AG04449 (cell line): ENCODE results near the gene HOXD12.

Experiments
- CTCF ChIA-PET: fragments of 350-600 bp; formaldehyde crosslinking; extraction: SDS; loops from one replicate; lab custom pipeline; 2021; ENCODE audit warnings: antibody characterized with exemption; lab: Yijun Ruan, JAX
- POLR2A ChIA-PET: fragments of 400-600, 350-600 bp; formaldehyde crosslinking; extraction: SDS; loops from one replicate; lab custom pipeline; 2020; ENCODE audit warnings: antibody characterized with exemption, inconsistent platforms; lab: Yijun Ruan, JAX
- DNase-seq: peaks from one replicate; pipeline ENCODE4 v3.0.0-alpha.2; 2010; ENCODE audit warnings: low read depth, low spot score
- H3K4me3 ChIP-seq: 2 replicates; pipeline ENCODE4 v1.5.1; 2011; ENCODE audit warnings: low read depth, mild to moderate bottlenecking, control low read depth, low read length
- TF ChIP-seq, protein P1 (sequence below): IDR thresholded peaks from one replicate; pipeline ENCODE4 v1.5.1; 2011; ENCODE audit warnings: mild to moderate bottlenecking, moderate library complexity, low read length, control low read depth, inconsistent platforms; ENCODE audit not compliant: insufficient read depth; ENCODE audit errors: missing control alignments

The HOXD12 gene

DNA sequence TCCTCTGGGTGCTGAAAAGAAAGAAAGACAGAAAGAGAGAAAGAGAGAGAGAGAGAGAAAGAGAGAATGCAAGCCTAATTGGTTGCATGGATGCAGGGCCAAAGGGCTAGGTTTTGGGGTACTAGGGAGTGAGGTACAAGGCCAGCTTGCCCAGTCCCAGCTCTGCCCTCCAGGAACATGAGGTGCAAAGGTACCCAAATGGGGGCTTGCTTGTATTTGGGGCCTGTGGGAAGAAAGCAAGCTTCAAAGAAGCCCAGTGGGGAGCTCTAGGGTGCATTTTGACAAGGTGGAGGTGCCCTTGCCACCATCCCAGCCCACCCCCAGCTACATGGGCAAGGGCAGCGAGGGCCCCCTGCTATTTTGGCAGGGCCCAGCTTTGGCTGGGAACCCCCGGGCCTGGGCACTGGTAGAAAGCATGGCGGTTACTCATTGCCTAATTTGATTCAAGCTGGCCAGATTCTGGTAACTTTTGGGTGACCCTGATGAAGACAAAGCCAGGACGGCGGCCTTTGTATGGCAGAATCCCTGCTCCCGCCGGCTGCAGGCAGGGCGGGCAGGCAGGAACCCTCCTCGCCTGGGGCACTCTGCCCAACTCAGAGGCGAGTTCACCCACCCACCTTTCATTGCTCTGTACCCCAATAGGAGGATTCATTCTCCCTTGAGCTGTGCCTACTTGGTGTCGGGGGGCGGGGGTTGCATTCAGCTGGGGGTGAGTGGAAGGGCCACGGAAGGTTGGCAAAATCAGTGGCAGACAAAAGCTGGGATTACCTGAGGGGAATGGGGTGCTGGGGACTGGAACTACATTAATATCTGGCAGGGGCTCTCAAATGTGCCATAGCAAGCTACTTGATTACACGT is 51.2 kb downstream of the HOXD12 start:
- CTCF ChIA-PET: interaction anchor here (0.7 to 16.2 kb wide), 10 partner anchors 9 to 503 kb away, joined by 3 to 190 read pairs (median 4); no protein-coding TSS in a partner anchor
- no peak for DNase-seq
- TF ChIP-seq, protein P1, sequence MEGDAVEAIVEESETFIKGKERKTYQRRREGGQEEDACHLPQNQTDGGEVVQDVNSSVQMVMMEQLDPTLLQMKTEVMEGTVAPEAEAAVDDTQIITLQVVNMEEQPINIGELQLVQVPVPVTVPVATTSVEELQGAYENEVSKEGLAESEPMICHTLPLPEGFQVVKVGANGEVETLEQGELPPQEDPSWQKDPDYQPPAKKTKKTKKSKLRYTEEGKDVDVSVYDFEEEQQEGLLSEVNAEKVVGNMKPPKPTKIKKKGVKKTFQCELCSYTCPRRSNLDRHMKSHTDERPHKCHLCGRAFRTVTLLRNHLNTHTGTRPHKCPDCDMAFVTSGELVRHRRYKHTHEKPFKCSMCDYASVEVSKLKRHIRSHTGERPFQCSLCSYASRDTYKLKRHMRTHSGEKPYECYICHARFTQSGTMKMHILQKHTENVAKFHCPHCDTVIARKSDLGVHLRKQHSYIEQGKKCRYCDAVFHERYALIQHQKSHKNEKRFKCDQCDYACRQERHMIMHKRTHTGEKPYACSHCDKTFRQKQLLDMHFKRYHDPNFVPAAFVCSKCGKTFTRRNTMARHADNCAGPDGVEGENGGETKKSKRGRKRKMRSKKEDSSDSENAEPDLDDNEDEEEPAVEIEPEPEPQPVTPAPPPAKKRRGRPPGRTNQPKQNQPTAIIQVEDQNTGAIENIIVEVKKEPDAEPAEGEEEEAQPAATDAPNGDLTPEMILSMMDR: no peak
- no peak overlapping the region for H3K4me3 ChIP-seq
- POLR2A ChIA-PET: interaction anchor here (1.2 kb wide), 1 partner anchor 11 kb away, joined by 5 read pairs; no protein-coding TSS in a partner anchor

DNA sequence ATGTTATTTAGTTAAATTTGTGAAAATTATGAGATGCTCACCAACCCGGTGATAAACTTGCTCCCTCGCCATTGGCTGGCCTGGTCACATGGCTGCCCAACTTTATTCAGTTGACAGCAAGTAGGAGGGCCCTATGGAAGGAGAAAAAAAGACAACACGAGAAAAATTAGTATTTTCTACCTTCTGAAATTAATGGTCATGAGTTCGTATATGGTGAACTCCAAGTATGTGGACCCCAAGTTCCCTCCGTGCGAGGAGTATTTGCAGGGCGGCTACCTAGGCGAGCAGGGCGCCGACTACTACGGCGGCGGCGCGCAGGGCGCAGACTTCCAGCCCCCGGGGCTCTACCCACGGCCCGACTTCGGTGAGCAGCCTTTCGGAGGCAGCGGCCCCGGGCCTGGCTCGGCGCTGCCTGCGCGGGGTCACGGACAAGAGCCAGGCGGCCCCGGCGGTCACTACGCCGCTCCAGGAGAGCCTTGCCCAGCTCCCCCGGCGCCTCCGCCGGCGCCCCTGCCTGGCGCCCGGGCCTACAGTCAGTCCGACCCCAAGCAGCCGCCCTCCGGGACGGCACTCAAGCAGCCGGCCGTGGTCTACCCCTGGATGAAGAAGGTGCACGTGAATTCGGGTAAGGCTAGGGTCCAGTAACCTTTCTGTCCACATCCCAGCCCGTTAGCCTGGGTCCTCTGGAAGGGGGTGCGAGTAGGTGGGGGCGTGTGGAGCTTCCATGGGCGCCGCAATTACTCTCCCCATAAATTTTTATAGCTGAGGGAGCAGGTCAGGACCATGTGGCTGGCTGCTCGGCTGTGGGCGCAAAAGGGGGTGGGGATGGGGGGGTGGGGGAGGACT is 52.1 kb downstream of the HOXD12 start, which contains the start of gene HOXD4:
HOXD4 (plus strand) TSS at position 109 of the 846 bp plus-strand sequence; CDS start at position 193, 84 bp downstream.
- DNase-seq: no peak
- TF ChIP-seq, protein P1: no peak
- POLR2A ChIA-PET: interaction anchor here (1.2 kb wide), 1 partner anchor 10 kb away, joined by 5 read pairs; no protein-coding TSS in a partner anchor
- H3K4me3 ChIP-seq: peak within 1 kb of the TSS; percentile 39
- CTCF ChIA-PET: interaction anchor here (0.7 to 16.2 kb wide), 10 partner anchors 10 to 503 kb away, joined by 3 to 190 read pairs (median 4); no protein-coding TSS in a partner anchor
